Fibroblast of lung (primary cell): ENCODE data around the gene S1PR2.

Experiments
- EZH2 ChIP-seq: IDR thresholded peaks from 2 replicates; pipeline ENCODE4 v1.5.1; 2012; ENCODE audit warnings: low read length, control low read depth, mild to moderate bottlenecking; ENCODE audit errors: missing control alignments
- TF ChIP-seq, protein P1 (sequence below), 2 donors: IDR thresholded peaks in 1 of 2; conservative IDR thresholded peaks in 1 of 2; 1 replicate in 1 of 2; 2 replicates in 1 of 2; pipeline ENCODE4 v1.5.1; 2011 to 2012; ENCODE audit warnings: low read length in 2 of 2, control low read depth in 1 of 2, inconsistent platforms in 1 of 2, low read depth in 1 of 2, mild to moderate bottlenecking in 1 of 2

DNA sequence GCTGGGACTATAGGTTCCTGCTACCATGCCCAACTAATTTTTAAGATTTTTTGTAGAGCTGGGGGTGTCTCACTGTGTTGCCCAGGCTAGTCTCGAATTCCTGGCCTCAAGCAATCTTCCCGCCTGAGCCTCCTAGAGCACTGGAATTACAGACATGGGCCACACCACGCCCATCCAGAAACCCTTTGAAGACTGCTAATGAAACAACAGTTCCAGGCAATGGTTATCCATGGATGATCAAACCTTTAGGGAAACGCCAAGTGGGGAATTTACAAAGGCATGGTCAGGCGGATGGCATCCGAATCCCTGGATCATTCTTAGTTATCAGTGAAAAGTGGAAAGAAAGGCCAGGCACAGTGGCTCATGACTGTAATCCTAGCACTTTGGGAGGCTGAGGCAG is 19.4 kb downstream of the S1PR2 start:
- TF ChIP-seq, protein P1, sequence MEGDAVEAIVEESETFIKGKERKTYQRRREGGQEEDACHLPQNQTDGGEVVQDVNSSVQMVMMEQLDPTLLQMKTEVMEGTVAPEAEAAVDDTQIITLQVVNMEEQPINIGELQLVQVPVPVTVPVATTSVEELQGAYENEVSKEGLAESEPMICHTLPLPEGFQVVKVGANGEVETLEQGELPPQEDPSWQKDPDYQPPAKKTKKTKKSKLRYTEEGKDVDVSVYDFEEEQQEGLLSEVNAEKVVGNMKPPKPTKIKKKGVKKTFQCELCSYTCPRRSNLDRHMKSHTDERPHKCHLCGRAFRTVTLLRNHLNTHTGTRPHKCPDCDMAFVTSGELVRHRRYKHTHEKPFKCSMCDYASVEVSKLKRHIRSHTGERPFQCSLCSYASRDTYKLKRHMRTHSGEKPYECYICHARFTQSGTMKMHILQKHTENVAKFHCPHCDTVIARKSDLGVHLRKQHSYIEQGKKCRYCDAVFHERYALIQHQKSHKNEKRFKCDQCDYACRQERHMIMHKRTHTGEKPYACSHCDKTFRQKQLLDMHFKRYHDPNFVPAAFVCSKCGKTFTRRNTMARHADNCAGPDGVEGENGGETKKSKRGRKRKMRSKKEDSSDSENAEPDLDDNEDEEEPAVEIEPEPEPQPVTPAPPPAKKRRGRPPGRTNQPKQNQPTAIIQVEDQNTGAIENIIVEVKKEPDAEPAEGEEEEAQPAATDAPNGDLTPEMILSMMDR (conservative IDR thresholded peaks at IDR 0.05 in 1 of 2, IDR thresholded peaks at IDR 0.05 in 1 of 2; ENCODE audit: low read depth in 1 of 2, low read length in 2 of 2): no peak
- no peak for TF ChIP-seq EZH2
